ENCODE data around the gene AXDND1.
"Not testable (repeated sequence)": the region's sequence is repeated elsewhere in the genome, so short reads cannot be mapped to it uniquely, and the experiment has no call there.

The AXDND1 gene

GRCh38 chr1:179465661-179466060 lies 99.9 kb downstream of the AXDND1 start:
- DNase-seq (ENCODE audit: low spot score), result not testable (repeated sequence)

- no peak for DNase-seq (ENCODE audit: low spot score)
Measured at GRCh38 chr1:179474713-179475112, 108.9 kb downstream of the AXDND1 start.

- DNase-seq (ENCODE audit: low spot score), result no peak
Measured at GRCh38 chr1:179476484-179476883, 110.7 kb downstream of the AXDND1 start.

GRCh38 chr1:179478370-179478769 lies 112.6 kb downstream of the AXDND1 start:
- DNase-seq (ENCODE audit: low spot score), result no peak

DNA sequence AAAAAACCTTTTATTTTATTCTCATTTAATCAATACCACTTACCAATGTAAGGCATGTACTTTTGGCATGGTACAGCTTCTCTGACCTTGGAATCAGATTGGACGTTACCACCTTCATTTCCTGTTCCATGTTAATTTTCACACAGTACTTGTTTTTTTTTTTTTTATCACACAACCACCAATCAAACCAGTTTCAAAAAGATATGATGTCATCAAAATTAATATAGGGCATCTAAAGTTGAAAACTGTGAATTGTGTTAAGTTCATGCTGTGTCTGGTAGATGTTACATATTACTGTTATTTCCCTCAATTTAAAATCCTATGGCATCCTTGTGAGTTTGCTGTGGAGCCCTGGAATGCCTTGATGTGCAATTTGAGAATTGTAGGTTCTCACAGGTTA lies 124.8 kb downstream of the AXDND1 start:
- no peak for DNase-seq (ENCODE audit: low spot score)

DNA sequence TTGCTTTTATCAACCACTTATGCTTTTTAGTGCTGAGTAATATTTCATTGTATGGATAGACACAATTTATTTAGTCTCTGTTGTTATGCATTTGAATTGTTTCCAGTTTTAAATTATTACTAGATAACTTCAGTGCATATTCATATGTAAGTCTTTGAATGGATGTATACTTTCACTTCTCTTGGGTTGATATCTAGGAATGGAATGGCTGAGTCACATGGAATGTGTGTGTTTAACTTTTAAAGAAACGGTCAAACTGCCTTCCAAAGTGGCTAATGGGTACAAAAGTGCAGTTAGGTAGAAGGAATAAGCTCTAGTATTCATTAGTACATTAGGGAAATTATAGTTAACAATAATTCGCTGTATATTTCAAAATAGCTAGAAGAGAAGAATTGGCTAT lies 127.6 kb downstream of the AXDND1 start:
- no peak for DNase-seq (ENCODE audit: low spot score)

- no peak for DNase-seq (ENCODE audit: low spot score)
Measured at GRCh38 chr1:179506199-179506598, 140.4 kb downstream of the AXDND1 start.

- no peak for DNase-seq (ENCODE audit: low spot score)
Measured at GRCh38 chr1:179509384-179509783, 143.6 kb downstream of the AXDND1 start.

DNA sequence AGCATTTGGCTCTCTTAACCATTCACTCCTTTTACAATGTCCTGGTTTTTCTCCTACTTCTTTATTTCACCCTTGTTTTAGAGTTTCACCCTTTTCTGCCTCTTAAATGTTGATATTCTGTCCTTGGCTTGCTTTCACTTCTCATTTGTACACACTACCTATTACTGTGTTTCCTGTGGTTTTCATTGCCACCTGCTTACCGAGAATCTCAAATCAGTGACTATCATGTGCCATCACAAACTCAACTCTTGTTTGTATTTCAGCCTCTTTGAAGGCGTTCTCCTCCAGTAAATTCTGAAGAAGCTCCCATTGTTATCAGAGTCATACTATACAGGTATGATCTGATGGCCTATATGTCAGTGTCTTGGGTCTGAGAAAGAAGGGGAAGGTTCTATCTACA lies 144.3 kb downstream of the AXDND1 start:
- no peak for DNase-seq (ENCODE audit: low spot score)

GRCh38 chr1:179516976-179517705 lies 151.4 kb downstream of the AXDND1 start:
- no peak for DNase-seq (ENCODE audit: low spot score)

DNA sequence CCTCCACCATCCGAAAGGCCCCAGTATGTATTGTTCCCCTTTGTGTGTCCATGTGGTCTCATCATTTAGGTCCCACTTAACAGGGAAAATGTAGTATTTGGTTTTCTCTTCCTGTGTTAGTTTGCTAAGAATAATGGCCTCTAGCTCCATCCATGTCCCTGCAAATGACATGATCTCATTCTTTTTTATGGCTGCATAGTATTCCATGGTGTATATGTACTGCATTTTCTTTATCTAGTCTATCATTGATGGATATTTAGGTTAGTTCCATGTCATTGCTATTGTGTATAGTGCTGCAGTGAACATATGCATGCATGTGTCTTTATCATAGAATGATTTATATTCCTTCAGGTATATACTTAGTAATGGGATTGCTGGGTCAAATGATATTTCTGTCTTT lies 152.8 kb downstream of the AXDND1 start:
- not testable (repeated sequence) for DNase-seq (ENCODE audit: low spot score)

DNA sequence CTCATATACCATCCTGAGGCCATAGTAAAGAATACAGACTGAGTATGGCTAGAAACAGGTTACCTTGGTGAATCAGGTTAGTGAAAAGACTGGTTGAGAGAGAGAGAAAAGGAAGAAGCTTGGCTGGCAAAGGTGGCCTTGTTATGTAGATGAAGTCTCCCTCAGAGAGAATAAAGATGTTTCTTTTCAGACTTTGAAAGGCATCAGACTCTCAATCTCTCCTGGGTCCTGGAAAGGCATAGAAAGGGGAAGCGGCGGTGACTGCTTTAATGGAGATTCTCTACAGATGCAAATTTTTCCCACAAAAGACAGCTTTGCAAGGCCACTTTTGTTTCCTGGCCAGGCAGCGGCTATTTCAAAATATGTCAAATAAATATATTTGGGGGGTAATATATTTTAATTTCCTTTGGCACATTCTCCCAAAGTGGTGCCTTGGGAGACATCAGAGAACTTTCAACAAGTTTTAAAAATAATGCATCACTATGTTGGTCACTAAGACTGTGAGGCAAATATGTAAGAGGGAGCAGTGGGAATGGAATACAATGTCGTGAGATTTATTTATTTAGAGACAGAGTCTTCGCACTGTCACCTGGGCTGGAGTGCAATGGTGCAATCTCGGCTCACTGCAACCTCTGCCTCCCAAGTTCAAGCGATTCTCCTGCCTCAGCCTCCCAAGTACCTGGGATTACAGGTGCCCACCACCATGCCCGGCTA lies 163.9 kb downstream of the AXDND1 start:
- DNase-seq (ENCODE audit: low spot score), result no peak

- no peak for DNase-seq (ENCODE audit: low spot score)
Measured at GRCh38 chr1:179530352-179530751, 164.6 kb downstream of the AXDND1 start.

DNA sequence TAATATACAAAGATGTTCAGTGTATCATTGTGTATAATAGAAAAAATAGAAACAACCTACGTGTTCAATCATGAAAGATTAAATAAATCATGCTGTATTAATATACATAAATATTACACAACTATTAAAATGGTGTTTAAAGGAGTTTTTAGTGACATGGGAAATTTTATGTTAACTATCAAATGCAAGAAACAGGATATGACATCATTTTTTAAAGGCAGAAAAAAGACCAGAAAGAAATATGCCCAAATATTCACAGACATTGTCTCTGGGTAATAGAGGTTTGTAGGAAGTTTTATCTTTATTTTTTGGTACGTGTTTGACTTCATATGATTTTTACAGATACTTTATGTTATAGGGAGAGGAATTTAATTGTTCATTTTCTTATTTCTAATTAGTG lies 176.0 kb downstream of the AXDND1 start:
- DNase-seq (ENCODE audit: low spot score), result no peak

DNA sequence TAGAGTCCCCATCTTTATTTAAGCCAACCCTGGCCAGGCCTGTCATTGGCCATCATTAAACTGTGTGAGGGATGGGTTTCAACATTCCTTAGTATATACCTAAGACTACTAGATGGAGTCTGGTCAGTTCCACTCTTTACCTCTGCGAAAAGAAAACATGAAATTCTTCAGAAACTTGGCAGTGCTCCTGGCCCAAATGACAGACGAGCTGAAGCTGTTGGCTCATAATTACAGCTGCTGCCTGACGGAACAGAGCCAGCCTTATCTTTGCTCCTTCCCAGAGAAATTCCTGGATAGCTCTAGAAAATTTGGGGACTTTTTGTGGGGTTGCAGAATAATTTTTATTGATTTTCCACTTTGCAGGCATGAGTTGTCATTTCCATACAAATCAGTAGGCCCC lies 179.6 kb downstream of the AXDND1 start:
- no peak for DNase-seq (ENCODE audit: low spot score)

DNA sequence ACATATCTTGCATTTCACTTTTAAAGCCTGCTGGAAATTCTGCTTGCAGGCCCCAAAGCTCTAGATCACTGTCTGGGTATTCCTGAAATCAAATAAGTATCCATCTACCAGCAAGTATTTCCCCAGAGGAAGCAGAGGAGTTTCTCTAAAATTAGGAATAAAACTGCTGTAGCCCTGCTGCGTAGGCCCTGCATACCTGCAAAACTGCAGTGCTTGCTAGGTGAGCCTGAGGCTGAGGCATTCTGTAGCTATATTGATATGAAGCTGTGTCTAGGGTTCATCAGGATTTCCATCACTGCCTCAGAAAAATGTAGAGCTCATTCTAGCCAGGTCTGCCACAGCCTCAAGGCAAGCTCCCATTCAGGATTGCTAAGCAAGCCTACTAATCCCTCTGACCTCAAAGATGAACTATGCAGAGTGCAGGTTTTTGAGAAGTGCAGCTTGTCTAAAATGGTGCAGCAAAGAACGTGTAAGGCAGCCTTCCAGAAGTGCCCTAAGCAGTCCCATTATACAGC lies 181.3 kb downstream of the AXDND1 start:
- no peak for DNase-seq (ENCODE audit: low spot score)

GRCh38 chr1:179548666-179549367 lies 183.0 kb downstream of the AXDND1 start:
- DNase-seq (ENCODE audit: low spot score), result no peak

DNA sequence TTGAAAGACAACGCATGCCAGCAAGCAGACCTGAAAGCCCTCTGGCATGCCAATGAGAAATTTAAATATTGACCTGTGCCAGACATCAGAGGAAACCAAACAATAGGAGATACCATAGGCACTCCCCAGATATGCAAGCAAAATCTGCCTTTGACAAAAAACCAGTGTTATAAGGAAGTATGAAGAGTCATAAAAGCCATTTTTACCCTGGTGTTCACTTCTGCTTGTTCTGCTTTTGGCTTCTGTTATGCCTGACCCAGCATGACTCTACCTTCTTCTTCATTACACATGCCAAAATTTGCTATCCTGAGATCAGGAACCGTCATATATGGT lies 183.6 kb downstream of the AXDND1 start:
- no peak for DNase-seq (ENCODE audit: low spot score)

GRCh38 chr1:179550746-179551682 lies 185.2 kb downstream of the AXDND1 start:
- no peak for DNase-seq (ENCODE audit: low spot score)

- no peak for DNase-seq (ENCODE audit: low spot score)
Measured at GRCh38 chr1:179554427-179554826, 188.7 kb downstream of the AXDND1 start.

DNA sequence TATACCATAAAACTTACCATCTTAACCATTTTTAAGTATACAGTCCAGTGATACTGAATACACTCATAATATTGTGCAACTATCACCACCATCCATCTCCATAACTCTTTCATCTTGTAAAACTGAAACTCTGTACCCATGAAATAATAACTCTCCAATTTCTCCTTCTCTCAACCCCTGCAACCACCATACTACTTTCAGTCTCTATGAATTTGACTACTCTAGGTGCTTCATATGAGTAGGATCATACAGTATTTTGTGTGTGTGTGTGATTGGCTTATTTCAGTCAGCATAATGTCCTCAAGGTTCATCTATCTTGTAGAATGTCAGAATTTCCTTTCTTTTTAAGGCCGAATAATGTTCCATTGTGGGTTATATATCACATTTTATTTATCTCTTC lies 192.3 kb downstream of the AXDND1 start:
- no peak for DNase-seq (ENCODE audit: low spot score)

Data from HuH-7.5 (cell line).